B cell (primary cell): ENCODE results near the gene IL10.

Source experiments
- CTCF ChIP-seq: fragments of 200-600 bp; IDR thresholded peaks from one replicate; pipeline ENCODE4 v1.8.0; 2022; ENCODE audit warnings: antibody characterized with exemption, mild to moderate bottlenecking
- EZH2 ChIP-seq: IDR thresholded peaks from 2 replicates; pipeline ENCODE4 v1.6.1; 2012; ENCODE audit warnings: borderline replicate concordance, low read depth, mild to moderate bottlenecking, moderate library complexity, low read length; ENCODE audit not compliant: insufficient read depth, poor library complexity, severe bottlenecking

GRCh38 chr1:206779638-206780037 is 7.3 kb upstream of the IL10 start:
- no peak for TF ChIP-seq CTCF
- TF ChIP-seq EZH2 = no peak
